HepG2 (cell line): Measurements from ENCODE around the gene INTS6. TPM values are rescaled to one million over a fixed set of nuclear protein-coding genes. Genes with fewer than 3 reads are reported as not detected.
A peak's percentile ranks its signal among the peaks of the same experiment; 100 is the strongest.

ENCODE experiments used
- HNF1B ChIP-seq: sonication (generic); formaldehyde crosslinking; IDR thresholded peaks from 2 replicates; pipeline ENCODE4 v1.5.1; 2020; ENCODE audit warnings: mild to moderate bottlenecking, moderate library complexity, missing genetic modification reagents
- KLF13 ChIP-seq: sonication (generic); formaldehyde crosslinking; IDR thresholded peaks from 2 replicates; pipeline ENCODE4 v1.4.0; 2020; ENCODE audit warnings: mild to moderate bottlenecking, missing genetic modification reagents
- MBD4 ChIP-seq: IDR thresholded peaks from 2 replicates; pipeline ENCODE4 v1.6.1; 2012; ENCODE audit warnings: low read length, inconsistent platforms, borderline replicate concordance
- SMC3 ChIP-seq: IDR thresholded peaks from 2 replicates; pipeline ENCODE4 v1.6.1; 2011; ENCODE audit warnings: low read length, improper control_type of control experiment
- THAP11 ChIP-seq: IDR thresholded peaks from 2 replicates; pipeline ENCODE4 v1.6.1; 2016; ENCODE audit warnings: missing biosample characterization, missing genetic modification reagents
- ZBTB26 ChIP-seq: IDR thresholded peaks from 2 replicates; pipeline ENCODE4 v1.6.1; 2016; ENCODE audit warnings: missing compliant biosample characterization, missing genetic modification reagents, borderline replicate concordance
- ZKSCAN5 ChIP-seq: sonication (generic); formaldehyde crosslinking; IDR thresholded peaks from 2 replicates; pipeline ENCODE4 v1.5.1; 2020; ENCODE audit warnings: mild to moderate bottlenecking, missing genetic modification reagents
- ZNF121 ChIP-seq: sonication (generic); formaldehyde crosslinking; IDR thresholded peaks from 2 replicates; pipeline ENCODE4 v1.5.0; 2020; ENCODE audit warnings: mild to moderate bottlenecking, missing genetic modification reagents
- ZNF577 ChIP-seq: sonication (generic); formaldehyde crosslinking; IDR thresholded peaks from 2 replicates; pipeline ENCODE4 v1.4.0; 2020; ENCODE audit warnings: mild to moderate bottlenecking, low read depth, missing genetic modification reagents, borderline replicate concordance
- ZNF7 ChIP-seq: IDR thresholded peaks from 2 replicates; pipeline ENCODE4 v1.6.1; 2016; ENCODE audit warnings: missing biosample characterization, missing genetic modification reagents
- ZNF710 ChIP-seq: sonication (generic); formaldehyde crosslinking; IDR thresholded peaks from 2 replicates; pipeline ENCODE4 v1.5.0; 2020; ENCODE audit warnings: mild to moderate bottlenecking, missing genetic modification reagents, borderline replicate concordance
- ZNF773 ChIP-seq: sonication (generic); formaldehyde crosslinking; IDR thresholded peaks from 2 replicates; pipeline ENCODE4 v1.4.0; 2020; ENCODE audit warnings: missing genetic modification reagents, borderline replicate concordance
- ZNF83 ChIP-seq: sonication (generic); formaldehyde crosslinking; IDR thresholded peaks from 2 replicates; pipeline ENCODE4 v1.4.0; 2020; ENCODE audit warnings: missing genetic modification reagents, mild to moderate bottlenecking, borderline replicate concordance
- ZSCAN31 ChIP-seq: sonication (generic); formaldehyde crosslinking; IDR thresholded peaks from 2 replicates; pipeline ENCODE4 v1.5.0; 2020; ENCODE audit warnings: low read depth, mild to moderate bottlenecking, missing genetic modification reagents
- polyA plus RNA-seq, 8 experiments: library from polyadenylated mRNA; depleted of rRNA in 3 of 8; stranded (reverse) in 7 of 8; unstranded in 1 of 8; fragments of >200 nt; fragmentation: Illumina TruSeq in 4 of 8; extraction: Trizol in 4 of 8; gene quantifications; 2 replicates each; pipeline versions ENCODE4 v1.2.1 to v1.2.3, GENCODE V29; 2011 to 2016; ENCODE audit warnings: low read depth in 4 of 8, missing spikeins in 1 of 8, mixed read lengths in 1 of 8; ENCODE audit not compliant: insufficient read depth in 1 of 8
- total RNA-seq, 5 experiments: library from RNA; depleted of rRNA; stranded (reverse); fragments of >200 nt; fragmentation: Illumina TruSeq; extraction: Trizol; gene quantifications; 2 replicates each; pipeline ENCODE4 v1.2.3, GENCODE V29; 2016; ENCODE audit warnings: low read depth in 1 of 5

Gene INTS6
- total and polyA plus RNA-seq, 2 of the 13 experiments (the other 11 are each of a cell fraction or from before 2014, with no cell fraction given) = 27.9 to 38.4 TPM

DNA sequence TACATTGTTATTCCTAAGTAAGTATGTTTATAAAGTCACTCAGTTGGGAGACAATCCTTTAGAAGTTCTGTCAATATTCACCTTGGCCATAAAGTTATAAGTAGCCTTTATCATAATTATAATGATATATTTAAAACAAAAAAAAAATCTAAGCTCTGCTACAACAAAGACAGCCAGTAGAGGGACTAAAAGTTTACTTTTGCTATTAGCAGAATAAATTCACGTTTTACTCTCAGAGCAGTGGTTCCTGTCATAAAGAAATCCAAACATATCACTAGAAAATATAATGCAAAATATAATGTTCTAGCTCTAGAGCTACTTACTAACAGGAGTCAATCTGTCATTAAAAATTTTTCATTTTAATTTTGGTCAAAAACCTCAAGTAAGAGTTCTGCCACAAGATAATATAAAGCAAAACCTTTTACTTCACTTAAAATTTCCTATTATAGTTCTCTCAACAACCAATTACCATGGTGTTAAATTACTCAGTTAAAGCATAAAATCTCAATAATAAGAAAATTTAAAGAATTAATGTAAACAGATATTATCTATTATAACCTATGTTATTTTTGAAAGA is 17.7 kb downstream of the INTS6 start (continued):
- TF ChIP-seq ZNF710 (CRISPR knock-in tag) = no peak
- TF ChIP-seq KLF13 = no peak
- no peak for TF ChIP-seq ZNF121 (CRISPR knock-in tag)
- no peak for TF ChIP-seq ZNF773 (CRISPR knock-in tag)
- TF ChIP-seq THAP11 = no peak
- TF ChIP-seq ZSCAN31 (CRISPR knock-in tag) = no peak
- no peak for TF ChIP-seq ZNF83 (CRISPR knock-in tag)
- no peak for TF ChIP-seq ZBTB26 (CRISPR knock-in tag)
- TF ChIP-seq ZKSCAN5 (CRISPR knock-in tag) = no peak
- peak; percentile 13; the same call in 1 of the 2 replicates for TF ChIP-seq SMC3
- TF ChIP-seq HNF1B (CRISPR knock-in tag) = no peak
- no peak for TF ChIP-seq ZNF577
- no peak for TF ChIP-seq MBD4
- no peak for TF ChIP-seq ZNF7 (CRISPR knock-in tag)
